ENCODE results near the gene SWAP70. TPM values are rescaled to one million over a fixed set of nuclear protein-coding genes. Genes with fewer than 3 reads are reported as not detected.
"Not testable (repeated sequence)": the region's sequence is repeated elsewhere in the genome, so short reads cannot be mapped to it uniquely, and the experiment has no call there.

The SWAP70 gene
- total RNA-seq, 2 donors from 2014 or later: 18.7 to 33.4 TPM

DNA sequence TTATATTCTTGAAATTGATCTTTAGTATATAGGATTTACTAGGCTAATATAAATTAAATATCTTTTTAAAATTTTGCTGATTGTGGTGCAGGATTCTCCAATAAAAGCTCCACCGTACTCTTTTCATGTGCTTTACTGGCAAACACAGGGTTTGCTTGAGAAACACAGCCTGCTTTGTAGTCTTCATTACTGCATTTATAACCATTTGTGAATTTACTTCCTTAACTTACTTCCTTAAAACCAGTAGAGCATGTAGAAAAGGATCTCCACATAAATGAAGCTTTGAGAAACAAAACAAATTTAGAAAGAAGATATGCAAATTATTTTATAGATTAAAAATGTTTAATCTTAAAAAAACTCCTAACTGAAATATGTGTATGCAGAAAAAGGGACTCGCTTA, 28.8 kb downstream of the SWAP70 start:
- Histone ChIP-seq H3K27me3 (no peaks in the 10 kb centered on the region), H3K9me3 (no peaks in the 10 kb centered on the region), H3K4me1 (peaks cover 0 to 27% of the 10 kb centered on the region in 2 donors), H3K36me3 (peaks cover 19% of the 10 kb centered on the region), H3K27ac (no peak overlapping the region), H3K4me3 (no peak overlapping the region)
- TF ChIP-seq, protein P1, sequence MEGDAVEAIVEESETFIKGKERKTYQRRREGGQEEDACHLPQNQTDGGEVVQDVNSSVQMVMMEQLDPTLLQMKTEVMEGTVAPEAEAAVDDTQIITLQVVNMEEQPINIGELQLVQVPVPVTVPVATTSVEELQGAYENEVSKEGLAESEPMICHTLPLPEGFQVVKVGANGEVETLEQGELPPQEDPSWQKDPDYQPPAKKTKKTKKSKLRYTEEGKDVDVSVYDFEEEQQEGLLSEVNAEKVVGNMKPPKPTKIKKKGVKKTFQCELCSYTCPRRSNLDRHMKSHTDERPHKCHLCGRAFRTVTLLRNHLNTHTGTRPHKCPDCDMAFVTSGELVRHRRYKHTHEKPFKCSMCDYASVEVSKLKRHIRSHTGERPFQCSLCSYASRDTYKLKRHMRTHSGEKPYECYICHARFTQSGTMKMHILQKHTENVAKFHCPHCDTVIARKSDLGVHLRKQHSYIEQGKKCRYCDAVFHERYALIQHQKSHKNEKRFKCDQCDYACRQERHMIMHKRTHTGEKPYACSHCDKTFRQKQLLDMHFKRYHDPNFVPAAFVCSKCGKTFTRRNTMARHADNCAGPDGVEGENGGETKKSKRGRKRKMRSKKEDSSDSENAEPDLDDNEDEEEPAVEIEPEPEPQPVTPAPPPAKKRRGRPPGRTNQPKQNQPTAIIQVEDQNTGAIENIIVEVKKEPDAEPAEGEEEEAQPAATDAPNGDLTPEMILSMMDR (IDR thresholded peaks at IDR 0.05): no peak
- DNase-seq (ENCODE audit: low spot score): no peak

- H3K9me3 ChIP-seq: no peaks in the 10 kb centered on the region
- H3K27me3 ChIP-seq: no peaks in the 10 kb centered on the region
- H3K4me3 ChIP-seq: no peak overlapping the region
- peaks cover 0 to 16% of the 10 kb centered on the region in 2 donors for H3K4me1 ChIP-seq
- peaks cover 19% of the 10 kb centered on the region for H3K36me3 ChIP-seq
- H3K27ac ChIP-seq: no peak overlapping the region
- TF ChIP-seq, protein P1 (IDR thresholded peaks at IDR 0.05): no peak
- DNase-seq (ENCODE audit: low spot score): no peak
Measured at GRCh38 chr11:9693801-9694553, 30.1 kb downstream of the SWAP70 start.

DNA sequence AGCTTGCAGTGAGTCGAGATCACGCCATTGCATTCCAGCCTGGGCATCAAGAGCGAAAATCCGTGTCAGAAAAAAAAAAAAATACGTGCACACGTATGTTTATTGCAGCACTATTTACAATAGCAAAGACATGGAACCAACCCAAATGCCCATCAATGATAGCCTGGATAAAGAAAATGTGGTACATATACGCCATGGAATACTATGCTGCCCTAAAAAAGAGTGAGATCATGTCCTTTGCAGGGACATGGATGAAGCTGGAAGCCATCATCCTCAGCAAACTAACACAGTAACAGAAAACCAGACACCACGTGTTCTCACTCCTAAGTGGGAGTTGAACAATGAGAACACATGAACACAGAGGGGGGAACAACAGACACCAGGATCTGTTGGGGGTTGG, 31.4 kb downstream of the SWAP70 start:
- not testable (repeated sequence) for H3K4me3 ChIP-seq; H3K27me3 ChIP-seq; H3K9me3 ChIP-seq; DNase-seq (ENCODE audit: low spot score); H3K4me1 ChIP-seq; H3K27ac ChIP-seq
- peaks cover 19% of the 10 kb centered on the region for H3K36me3 ChIP-seq

- Histone ChIP-seq H3K4me1 (peaks cover 0 to 6% of the 10 kb centered on the region in 2 donors), H3K27ac (no peak overlapping the region), H3K9me3 (no peaks in the 10 kb centered on the region), H3K4me3 (no peak overlapping the region), H3K27me3 (no peaks in the 10 kb centered on the region), H3K36me3 (peaks cover 19% of the 10 kb centered on the region)
- TF ChIP-seq, protein P1 (IDR thresholded peaks at IDR 0.05): no peak
- DNase-seq (ENCODE audit: low spot score): no peak
Measured at GRCh38 chr11:9697766-9698165, 33.9 kb downstream of the SWAP70 start.

DNA sequence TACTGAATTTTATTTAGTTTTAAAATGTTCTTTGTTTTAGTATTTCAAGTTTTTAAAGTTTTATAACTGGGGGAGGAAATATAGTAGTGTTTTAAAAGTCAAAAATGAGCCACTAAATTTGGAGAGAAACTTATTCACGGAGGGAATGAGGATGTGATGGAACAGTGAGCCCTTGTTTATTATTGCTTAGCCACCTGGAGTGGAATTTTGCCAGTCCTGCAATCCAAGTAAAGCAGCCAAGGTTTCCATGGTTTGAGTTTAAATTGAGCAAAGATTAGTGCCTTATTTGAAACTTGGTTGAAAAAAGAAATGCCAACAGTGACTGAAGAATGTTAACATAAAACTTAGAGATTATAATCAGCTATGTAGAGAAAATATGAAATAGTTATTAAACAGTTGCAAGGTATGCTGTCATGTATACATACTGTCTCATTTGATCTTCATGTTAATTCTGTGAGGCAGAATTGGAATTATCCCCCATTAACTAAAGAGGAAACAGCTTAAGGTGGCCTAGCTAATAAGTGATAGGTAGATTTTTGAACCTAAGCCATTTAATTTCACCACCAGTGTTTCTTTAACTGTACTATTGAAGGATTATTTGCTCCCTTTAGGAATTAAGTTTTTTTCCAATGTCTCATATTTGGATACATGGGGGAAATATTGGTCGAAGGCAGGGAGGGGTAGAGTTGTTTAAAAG, 36.4 kb downstream of the SWAP70 start:
- Histone ChIP-seq H3K4me3 (no peak overlapping the region), H3K4me1 (peaks cover 0 to 6% of the 10 kb centered on the region in 2 donors), H3K9me3 (no peaks in the 10 kb centered on the region), H3K27ac (peak overlapping the region; percentile 29 to 41), H3K36me3 (peaks cover 6% of the 10 kb centered on the region), H3K27me3 (no peaks in the 10 kb centered on the region)
- TF ChIP-seq, protein P1 (IDR thresholded peaks at IDR 0.05): no peak
- no peak for DNase-seq (ENCODE audit: low spot score)

GRCh38 chr11:9701799-9702198, 37.9 kb downstream of the SWAP70 start:
- TF ChIP-seq, protein P1 (IDR thresholded peaks at IDR 0.05): no peak
- H3K4me1 ChIP-seq: peaks cover 0 to 6% of the 10 kb centered on the region in 2 donors
- no peak for DNase-seq (ENCODE audit: low spot score)
- H3K27me3 ChIP-seq: no peaks in the 10 kb centered on the region
- H3K4me3 ChIP-seq: no peak overlapping the region
- H3K27ac ChIP-seq: no peak overlapping the region
- H3K36me3 ChIP-seq: no peaks in the 10 kb centered on the region
- no peaks in the 10 kb centered on the region for H3K9me3 ChIP-seq
